GM12878 (cell line): ENCODE results near the gene CIPC. TPM values are rescaled to one million over a fixed set of nuclear protein-coding genes. Genes with fewer than 3 reads are reported as not detected.

Source experiments
- ATAC-seq: fragments of 200-7000 bp; cut with Tn5 transposase; 3 replicates; pipeline ENCODE4 v1.9.1; 2020; ENCODE audit warnings: mild to moderate bottlenecking, moderate library complexity
- BruUV-seq: library from RNA; stranded (reverse); fragments of 400-500 nt; replicated peaks from 2 replicates; lab custom pipeline; 2021; lab: Mats Ljungman, UMichigan
- CTCF ChIA-PET: fragments of 300-600 bp; sonication (Branson Sonifier 250); formaldehyde crosslinking; extraction: SDS; loops from one replicate; lab custom pipeline; 2021; ENCODE audit warnings: inconsistent platforms; lab: Yijun Ruan, JAX
- POLR2A ChIA-PET: fragments of 350-600 bp; formaldehyde crosslinking; extraction: SDS; loops from one replicate; lab custom pipeline; 2021; ENCODE audit warnings: inconsistent platforms; lab: Charles Lee
- RAD21 ChIA-PET: fragments of 300-600 bp; sonication (Branson Sonifier 250); formaldehyde crosslinking; loops from one replicate; lab custom pipeline; 2023; ENCODE audit warnings: antibody characterized with exemption; ENCODE audit not compliant: unreplicated experiment; lab: Charles Lee
- SMC1A ChIA-PET: fragments of 300-600 bp; sonication (Branson Sonifier 250); formaldehyde crosslinking; loops from one replicate; lab custom pipeline; 2023; ENCODE audit not compliant: unreplicated experiment, uncharacterized antibody; lab: Charles Lee
- DNase-seq: peaks from one replicate; pipeline ENCODE4 v3.0.0-alpha.2; 2011; ENCODE audit warnings: low read depth, low spot score
- FAIRE-seq: peaks from 3 replicates; lab custom pipeline; 2011; peaks lifted over from hg19 to GRCh38; lab: Jason Lieb, UNC
- H2AFZ ChIP-seq: 2 replicates; pipeline ENCODE4 v1.6.0; 2011; ENCODE audit warnings: low read depth, low read length, control low read depth; ENCODE audit not compliant: control insufficient read depth
- H3K27ac ChIP-seq: 2 replicates; pipeline ENCODE4 v1.5.1; 2011; ENCODE audit warnings: control low read depth; ENCODE audit not compliant: control insufficient read depth, insufficient read depth
- H3K27me3 ChIP-seq, 2 experiments: replicated peaks in 1 of 2; 2 replicates each; pipeline versions ENCODE4 v1.6.0 to v1.6.1; 2011; ENCODE audit warnings: low read length in 1 of 2; ENCODE audit not compliant: control insufficient read depth in 2 of 2, insufficient read depth in 2 of 2
- H3K36me3 ChIP-seq, 2 experiments: 2 replicates each; pipeline ENCODE4 v1.5.1; 2011; ENCODE audit warnings: low read length in 1 of 2; ENCODE audit not compliant: control insufficient read depth in 2 of 2, insufficient read depth in 2 of 2
- H3K4me1 ChIP-seq: 2 replicates; pipeline ENCODE4 v1.6.1; 2011; ENCODE audit warnings: mild to moderate bottlenecking, low read length, moderate library complexity, mixed read lengths; ENCODE audit not compliant: control insufficient read depth, insufficient read depth
- H3K4me2 ChIP-seq: 2 replicates; pipeline ENCODE4 v1.6.0; 2011; ENCODE audit warnings: control low read depth; ENCODE audit not compliant: control insufficient read depth, insufficient read depth
- H3K4me3 ChIP-seq: fragments of 200-600 bp; sonication (generic); 2 replicates; pipeline ENCODE4 v1.5.1; 2016
- H3K79me2 ChIP-seq: 2 replicates; pipeline ENCODE4 v1.6.0; 2011; ENCODE audit warnings: low read length; ENCODE audit not compliant: control insufficient read depth, insufficient read depth
- H3K9ac ChIP-seq: 2 replicates; pipeline ENCODE4 v1.8.0; 2011; ENCODE audit warnings: low read length, control low read depth, mixed read lengths; ENCODE audit not compliant: control insufficient read depth, insufficient read depth
- H3K9me3 ChIP-seq: replicated peaks from 3 replicates; pipeline ENCODE4 v1.5.1; 2011; ENCODE audit warnings: mild to moderate bottlenecking, low read length; ENCODE audit not compliant: control insufficient read depth, insufficient read depth
- H4K20me1 ChIP-seq: 2 replicates; pipeline ENCODE4 v1.6.0; 2011; ENCODE audit not compliant: control insufficient read depth, insufficient read depth
- BMI1 ChIP-seq: fragments of 450-650 bp; IDR thresholded peaks from 2 replicates; pipeline ENCODE4 v1.6.1; 2016; ENCODE audit warnings: mild to moderate bottlenecking, moderate library complexity, borderline replicate concordance
- CREB1 ChIP-seq: IDR thresholded peaks from 2 replicates; pipeline ENCODE4 v1.6.1; 2012; ENCODE audit warnings: low read depth, mild to moderate bottlenecking, inconsistent platforms
- DPF2 ChIP-seq: fragments of 450-650 bp; IDR thresholded peaks from 2 replicates; pipeline ENCODE4 v1.6.1; 2017; ENCODE audit warnings: mild to moderate bottlenecking
- ETV6 ChIP-seq, 2 experiments: fragments of 450-650 bp in 1 of 2; IDR thresholded peaks in 1 of 2; conservative IDR thresholded peaks in 1 of 2; 2 replicates each; pipeline ENCODE4 v1.6.1; 2014; ENCODE audit warnings: antibody characterized with exemption in 1 of 2, borderline replicate concordance in 1 of 2, low read depth in 1 of 2, mild to moderate bottlenecking in 1 of 2, moderate library complexity in 1 of 2
- MYB ChIP-seq: fragments of 150-350 bp; IDR thresholded peaks from 2 replicates; pipeline ENCODE4 v1.6.1; 2014; ENCODE audit warnings: mild to moderate bottlenecking, low read depth, low read length, borderline replicate concordance
- NFXL1 ChIP-seq: fragments of 450-650 bp; IDR thresholded peaks from 2 replicates; pipeline ENCODE4 v1.6.1; 2017; ENCODE audit warnings: antibody characterized with exemption, mild to moderate bottlenecking, borderline replicate concordance
- NFYA ChIP-seq: IDR thresholded peaks from 2 replicates; pipeline ENCODE4 v1.6.1; 2011; ENCODE audit warnings: low read depth, mild to moderate bottlenecking, low read length, improper control_type of control experiment, borderline replicate concordance
- NRF1 ChIP-seq: conservative IDR thresholded peaks from 2 replicates; pipeline ENCODE4 v1.6.1; 2011; ENCODE audit warnings: mild to moderate bottlenecking, low read depth, low read length, improper control_type of control experiment
- RAD51 ChIP-seq: fragments of 450-650 bp; IDR thresholded peaks from 2 replicates; pipeline ENCODE4 v1.6.1; 2016; ENCODE audit warnings: moderate library complexity, mild to moderate bottlenecking, inconsistent platforms
- USF2 ChIP-seq: IDR thresholded peaks from 2 replicates; pipeline ENCODE4 v1.6.1; 2011; ENCODE audit warnings: low read depth, low read length, improper control_type of control experiment, borderline replicate concordance
- in situ Hi-C: fragments of 300-500 bp; cut with MboI; formaldehyde crosslinking; loops from 9 replicates; pipeline ENCODE4 v1.14.3; 2018; ENCODE audit warnings: mixed read lengths
- intact Hi-C: fragments of 100-400 bp; cut with micrococcal nuclease; formaldehyde crosslinking; loops from one replicate; pipeline ENCODE4 v1.14.2; 2022; ENCODE audit not compliant: unreplicated experiment
- polyA plus RNA-seq, 11 experiments: library from polyadenylated mRNA; depleted of rRNA in 4 of 11; unstranded in 6 of 11; stranded (reverse) in 5 of 11; fragments of >200 nt; fragmentation: Nextera tagmentation in 4 of 11; fragmentation: Illumina TruSeq in 1 of 11; extraction: Ambion mirVana in 4 of 11; extraction: Trizol in 1 of 11; gene quantifications; 1 replicate in 1 of 11; 2 replicates in 10 of 11; pipeline versions ENCODE4 v1.2.1 to v1.2.3, GENCODE V29; 2011 to 2016; ENCODE audit warnings: inconsistent platforms in 2 of 11, missing spikeins in 2 of 11, low read depth in 1 of 11
- total RNA-seq, 4 experiments: library from RNA; depleted of rRNA in 3 of 4; stranded (reverse); fragments of >200 nt in 3 of 4; fragmentation: Illumina TruSeq in 1 of 4; extraction: Trizol in 1 of 4; gene quantifications; 2 replicates each; pipeline versions ENCODE4 v1.2.1 to v1.2.3, GENCODE V29; 2013 to 2021
- TF ChIP-seq, protein P1 (sequence below): fragments of 450-650 bp; IDR thresholded peaks from 2 replicates; pipeline ENCODE4 v1.6.1; 2014; ENCODE audit warnings: mild to moderate bottlenecking
- TF ChIP-seq, protein P2 (sequence below): fragments of 450-650 bp; formaldehyde crosslinking; IDR thresholded peaks from 2 replicates; pipeline ENCODE4 v1.5.0; 2022; ENCODE audit warnings: mild to moderate bottlenecking, missing genetic modification characterization
- TF ChIP-seq, protein P3 (sequence below): IDR thresholded peaks from 2 replicates; pipeline ENCODE4 v1.6.1; 2011; ENCODE audit warnings: borderline replicate concordance, low read depth, mild to moderate bottlenecking, moderate library complexity, low read length; ENCODE audit not compliant: insufficient read depth, poor library complexity, severe bottlenecking

CIPC gene
- total and polyA plus RNA-seq, 10 of the 15 experiments (the other 5 are each of a cell fraction or from before 2014, with no cell fraction given), result 5.6 to 29.5 (median 16.5) TPM

- Histone ChIP-seq H3K27ac (no peak overlapping the region), H2AFZ (no peak overlapping the region), H3K79me2 (peaks cover 10% of the 10 kb centered on the region), H3K36me3 (peaks cover 0 to 6% of the 10 kb centered on the region in 2 experiments; a peak in 1 of 4 replicates), H4K20me1 (no peaks in the 10 kb centered on the region), H3K4me3 (no peak overlapping the region), H3K9me3 (no peaks in the 10 kb centered on the region), H3K4me1 (peaks cover 12% of the 10 kb centered on the region), H3K4me2 (no peak overlapping the region), H3K27me3 (no peaks in the 10 kb centered on the region), H3K9ac (no peak overlapping the region)
- DNase-seq (no peak), ATAC-seq (no peak), FAIRE-seq (no peak)
- ChIA-PET CTCF (interaction anchor here (2.1 to 21.9 kb wide), 2 partner anchors 15 to 213 kb away, joined by 5 to 445 read pairs; no protein-coding TSS in a partner anchor), SMC1A (interaction anchor here (1.1 to 21.4 kb wide), 5 partner anchors 14 to 227 kb away, joined by 3 to 428 read pairs (median 5); no protein-coding TSS in a partner anchor), RAD21 (interaction anchor here (13.2 kb wide), 1 partner anchor 19 kb away, joined by 185 read pairs; no protein-coding TSS in a partner anchor), POLR2A (interaction anchor here (0.5 kb wide), 1 partner anchor 83 kb away, joined by 5 read pairs; no protein-coding TSS in a partner anchor)
- in situ Hi-C loops (no loop called here), intact Hi-C loops (no loop called here)
- no TSS peak for BruUV-seq
- TF ChIP-seq, protein P1, sequence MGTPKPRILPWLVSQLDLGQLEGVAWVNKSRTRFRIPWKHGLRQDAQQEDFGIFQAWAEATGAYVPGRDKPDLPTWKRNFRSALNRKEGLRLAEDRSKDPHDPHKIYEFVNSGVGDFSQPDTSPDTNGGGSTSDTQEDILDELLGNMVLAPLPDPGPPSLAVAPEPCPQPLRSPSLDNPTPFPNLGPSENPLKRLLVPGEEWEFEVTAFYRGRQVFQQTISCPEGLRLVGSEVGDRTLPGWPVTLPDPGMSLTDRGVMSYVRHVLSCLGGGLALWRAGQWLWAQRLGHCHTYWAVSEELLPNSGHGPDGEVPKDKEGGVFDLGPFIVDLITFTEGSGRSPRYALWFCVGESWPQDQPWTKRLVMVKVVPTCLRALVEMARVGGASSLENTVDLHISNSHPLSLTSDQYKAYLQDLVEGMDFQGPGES, result no peak
- TF ChIP-seq RAD51 (no peak), ETV6 (conservative IDR thresholded peaks at IDR 0.05 in 1 of 2, IDR thresholded peaks at IDR 0.05 in 1 of 2; ENCODE audit: borderline replicate concordance in 1 of 2, low read depth in 1 of 2) (no peak), BMI1 (no peak), NRF1 (no peak), CREB1 (no peak), USF2 (no peak), MYB (no peak), DPF2 (no peak), NFYA (no peak), NFXL1 (no peak)
- TF ChIP-seq, protein P2, sequence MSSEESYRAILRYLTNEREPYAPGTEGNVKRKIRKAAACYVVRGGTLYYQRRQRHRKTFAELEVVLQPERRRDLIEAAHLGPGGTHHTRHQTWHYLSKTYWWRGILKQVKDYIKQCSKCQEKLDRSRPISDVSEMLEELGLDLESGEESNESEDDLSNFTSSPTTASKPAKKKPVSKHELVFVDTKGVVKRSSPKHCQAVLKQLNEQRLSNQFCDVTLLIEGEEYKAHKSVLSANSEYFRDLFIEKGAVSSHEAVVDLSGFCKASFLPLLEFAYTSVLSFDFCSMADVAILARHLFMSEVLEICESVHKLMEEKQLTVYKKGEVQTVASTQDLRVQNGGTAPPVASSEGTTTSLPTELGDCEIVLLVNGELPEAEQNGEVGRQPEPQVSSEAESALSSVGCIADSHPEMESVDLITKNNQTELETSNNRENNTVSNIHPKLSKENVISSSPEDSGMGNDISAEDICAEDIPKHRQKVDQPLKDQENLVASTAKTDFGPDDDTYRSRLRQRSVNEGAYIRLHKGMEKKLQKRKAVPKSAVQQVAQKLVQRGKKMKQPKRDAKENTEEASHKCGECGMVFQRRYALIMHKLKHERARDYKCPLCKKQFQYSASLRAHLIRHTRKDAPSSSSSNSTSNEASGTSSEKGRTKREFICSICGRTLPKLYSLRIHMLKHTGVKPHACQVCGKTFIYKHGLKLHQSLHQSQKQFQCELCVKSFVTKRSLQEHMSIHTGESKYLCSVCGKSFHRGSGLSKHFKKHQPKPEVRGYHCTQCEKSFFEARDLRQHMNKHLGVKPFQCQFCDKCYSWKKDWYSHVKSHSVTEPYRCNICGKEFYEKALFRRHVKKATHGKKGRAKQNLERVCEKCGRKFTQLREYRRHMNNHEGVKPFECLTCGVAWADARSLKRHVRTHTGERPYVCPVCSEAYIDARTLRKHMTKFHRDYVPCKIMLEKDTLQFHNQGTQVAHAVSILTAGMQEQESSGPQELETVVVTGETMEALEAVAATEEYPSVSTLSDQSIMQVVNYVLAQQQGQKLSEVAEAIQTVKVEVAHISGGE (CRISPR knock-in tag), result no peak
- TF ChIP-seq, protein P3, sequence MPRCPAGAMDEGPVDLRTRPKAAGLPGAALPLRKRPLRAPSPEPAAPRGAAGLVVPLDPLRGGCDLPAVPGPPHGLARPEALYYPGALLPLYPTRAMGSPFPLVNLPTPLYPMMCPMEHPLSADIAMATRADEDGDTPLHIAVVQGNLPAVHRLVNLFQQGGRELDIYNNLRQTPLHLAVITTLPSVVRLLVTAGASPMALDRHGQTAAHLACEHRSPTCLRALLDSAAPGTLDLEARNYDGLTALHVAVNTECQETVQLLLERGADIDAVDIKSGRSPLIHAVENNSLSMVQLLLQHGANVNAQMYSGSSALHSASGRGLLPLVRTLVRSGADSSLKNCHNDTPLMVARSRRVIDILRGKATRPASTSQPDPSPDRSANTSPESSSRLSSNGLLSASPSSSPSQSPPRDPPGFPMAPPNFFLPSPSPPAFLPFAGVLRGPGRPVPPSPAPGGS, result no peak
Observed at GRCh38 chr14:77103475-77103874, 5.4 kb downstream of the CIPC start.
